ENCODE results near the gene SGPL1. TPM values are rescaled to one million over a fixed set of nuclear protein-coding genes. Genes with fewer than 3 reads are reported as not detected.

SGPL1 gene
- total and polyA plus RNA-seq, 2 of the 8 experiments (the other 6 are each of a cell fraction or from before 2014, with no cell fraction given): 20.5 to 51.6 TPM

- no peak for TF ChIP-seq CTCF (IDR thresholded peaks at IDR 0.05; ENCODE audit: control extremely low read depth in 1 of 3, insufficient read depth in 1 of 3, low read depth in 1 of 3, low read length in 3 of 3)
These were observed 98.1 kb downstream of the SGPL1 start (continued) for GRCh38 chr10:70913893-70914240.
